Right cardiac atrium (tissue), 5 donors: ENCODE measurements around the gene ELMO1. TPM values are rescaled to one million over a fixed set of nuclear protein-coding genes. Genes with fewer than 3 reads are reported as not detected.

Source experiments
- ATAC-seq, 2 donors: fragments of 200-7000 bp; cut with Tn5 transposase; one replicate each; pipeline versions ENCODE4 v1.8.0 to v1.9.1; 2020; ENCODE audit warnings: moderate library complexity in 2 of 2, mild to moderate bottlenecking in 1 of 2
- DNase-seq, 3 donors: peaks; one replicate each; pipeline ENCODE4 v3.0.0-alpha.2; 2020
- H3K27ac ChIP-seq: one replicate; pipeline ENCODE4 v1.5.1; 2013; ENCODE audit warnings: mild to moderate bottlenecking, low read length, control low read depth, moderate library complexity
- H3K27me3 ChIP-seq: one replicate; pipeline ENCODE4 v1.6.1; 2013; ENCODE audit not compliant: control insufficient read depth, insufficient read depth
- H3K4me1 ChIP-seq: one replicate; pipeline ENCODE4 v1.6.1; 2013; ENCODE audit warnings: low read length; ENCODE audit not compliant: control insufficient read depth, insufficient read depth
- H3K4me3 ChIP-seq: one replicate; pipeline ENCODE4 v1.5.1; 2013; ENCODE audit warnings: low read length, control low read depth
- H3K9me3 ChIP-seq: one replicate; pipeline ENCODE4 v1.6.1; 2013; ENCODE audit warnings: low read length; ENCODE audit not compliant: control insufficient read depth
- WGBS: extraction: QIAGEN DNeasy Blood & Tissue Kit; methylation state at CpG from one replicate; pipeline ENCODE4 v1.1.7; 2013; 5-methylcytosine and 5-hydroxymethylcytosine counted together
- intact Hi-C, 4 donors: fragments of 100-400 bp; cut with DNase I; formaldehyde crosslinking; loops; one replicate each; pipeline versions ENCODE4 v1.11.0 to v1.14.0; 2022 to 2023
- polyA plus RNA-seq: library from polyadenylated mRNA; stranded (reverse); fragments of 200-250 nt; gene quantifications from one replicate; pipeline ENCODE4 v1.2.3, GENCODE V29; 2013
- total RNA-seq, 4 donors: library from RNA; stranded (reverse); fragmentation: NEBNext Ultra II Directional; extraction: Animal tissue kit (Norgen Biotek cat#: 25700); gene quantifications; one replicate each; pipeline ENCODE4 v1.2.1, GENCODE V29; 2021
- donor health status: healthy with polysubstance abuse.
- donor health status: DM: no; HTN: yes; CAD: no.
- donor health status: DM: no; HTN: no; CAD: no.
- donor health status: DM: no; HTN: yes; CAD: no; lungs with severe emphysema.
- donor health status: DM: yes; HTN: yes; CAD: no.

Gene ELMO1
- total and polyA plus RNA-seq, 5 donors = 11.8 to 20.8 (median 18.8) TPM

- H3K9me3 ChIP-seq = no peaks in the 10 kb centered on the region
- intact Hi-C loops = no loop called here
- no peaks in the 10 kb centered on the region for H3K27me3 ChIP-seq
- H3K4me3 ChIP-seq = no peak overlapping the region
- WGBS = 73% methylated on average over 3 of the region's 3 CpGs
- DNase-seq (no peak), ATAC-seq (no peak)
- no peak overlapping the region for H3K27ac ChIP-seq
- peaks cover 4% of the 10 kb centered on the region for H3K4me1 ChIP-seq
These were observed 233.3 kb downstream of the ELMO1 start for GRCh38 chr7:37215290-37215923.

- Histone ChIP-seq H3K9me3 (no peaks in the 10 kb centered on the region), H3K4me1 (peaks cover 7% of the 10 kb centered on the region), H3K27me3 (no peaks in the 10 kb centered on the region), H3K27ac (no peak overlapping the region), H3K4me3 (no peak overlapping the region)
- DNase-seq = no peak
- 46% methylated on average over 8 of the region's 8 CpGs for WGBS
- intact Hi-C loops = no loop called here
- ATAC-seq = no peak
These were observed 236.1 kb downstream of the ELMO1 start for GRCh38 chr7:37212556-37212955.

- peaks cover 7% of the 10 kb centered on the region for H3K4me1 ChIP-seq
- ATAC-seq = no peak
- intact Hi-C loops = no loop called here
These were observed 236.6 kb downstream of the ELMO1 start for GRCh38 chr7:37212051-37212450.

GRCh38 chr7:37211097-37211880, 237.4 kb downstream of the ELMO1 start:
- ATAC-seq = peak; percentile 71 to 84
- Histone ChIP-seq H3K4me1 (peaks cover 7% of the 10 kb centered on the region), H3K27ac (no peak overlapping the region), H3K27me3 (no peaks in the 10 kb centered on the region), H3K9me3 (no peaks in the 10 kb centered on the region), H3K4me3 (no peak overlapping the region)
- peak; percentile 64 to 79 (median 70) for DNase-seq
- intact Hi-C loops = no loop called here
- WGBS = 51% methylated on average over 16 of the region's 16 CpGs

More at GRCh38 chr7:37212051-37212450, 236.6 kb downstream of the ELMO1 start:
- no peak overlapping the region for H3K4me3 ChIP-seq
- no peaks in the 10 kb centered on the region for H3K27me3 ChIP-seq
- no peak for DNase-seq
- no peak overlapping the region for H3K27ac ChIP-seq
- H3K9me3 ChIP-seq = no peaks in the 10 kb centered on the region

- Histone ChIP-seq H3K9me3 (no peaks in the 10 kb centered on the region), H3K27me3 (no peaks in the 10 kb centered on the region), H3K4me3 (no peak overlapping the region), H3K4me1 (peaks cover 7% of the 10 kb centered on the region), H3K27ac (peak overlapping the region; percentile 82)
- DNase-seq (no peak), ATAC-seq (peak in 1 of 2 donors; percentile 8)
- WGBS = 67% methylated on average over 3 of the region's 3 CpGs
- intact Hi-C loops = loop anchor here in 3 of 4 donors (5.0 to 10.0 kb wide), 3 partner anchors 288 to 626 kb away; no protein-coding TSS in a partner anchor
These were observed 239.5 kb downstream of the ELMO1 start for GRCh38 chr7:37209195-37209594.

GRCh38 chr7:37208528-37208927, 240.1 kb downstream of the ELMO1 start:
- H3K4me1 ChIP-seq = peaks cover 7% of the 10 kb centered on the region
- no peak overlapping the region for H3K4me3 ChIP-seq
- no peaks in the 10 kb centered on the region for H3K27me3 ChIP-seq
- WGBS = 1% methylated on average over 5 of the region's 5 CpGs
- no peak overlapping the region for H3K27ac ChIP-seq
- peak; percentile 89 to 95 for ATAC-seq
- no peaks in the 10 kb centered on the region for H3K9me3 ChIP-seq
- intact Hi-C loops = loop anchor here in 3 of 4 donors (5.0 to 10.0 kb wide), 3 partner anchors 289 to 626 kb away; no protein-coding TSS in a partner anchor
- peak; percentile 65 to 83 (median 66) for DNase-seq

- no peaks in the 10 kb centered on the region for H3K27me3 ChIP-seq
- no peaks in the 10 kb centered on the region for H3K9me3 ChIP-seq
- ATAC-seq (no peak), DNase-seq (no peak)
- WGBS = 93% methylated on average over 3 of the region's 3 CpGs
- intact Hi-C loops = loop anchor here in 3 of 4 donors (5.0 to 10.0 kb wide), 3 partner anchors 291 to 629 kb away; no protein-coding TSS in a partner anchor
- no peak overlapping the region for H3K27ac ChIP-seq
- H3K4me3 ChIP-seq = no peak overlapping the region
- H3K4me1 ChIP-seq = peaks cover 5% of the 10 kb centered on the region
These were observed 242.5 kb downstream of the ELMO1 start for GRCh38 chr7:37206192-37206591.

GRCh38 chr7:37205451-37205850, 243.2 kb downstream of the ELMO1 start:
- DNase-seq (no peak), ATAC-seq (no peak)
- Histone ChIP-seq H3K9me3 (no peaks in the 10 kb centered on the region), H3K27ac (no peak overlapping the region), H3K27me3 (no peaks in the 10 kb centered on the region), H3K4me3 (no peak overlapping the region), H3K4me1 (peaks cover 5% of the 10 kb centered on the region)
- intact Hi-C loops = loop anchor here in 3 of 4 donors (5.0 to 10.0 kb wide), 3 partner anchors 292 to 629 kb away; no protein-coding TSS in a partner anchor
- 88% methylated on average over 6 of the region's 6 CpGs for WGBS

GRCh38 chr7:37201876-37202198, 246.8 kb downstream of the ELMO1 start:
- Histone ChIP-seq H3K4me1 (peaks cover 4% of the 10 kb centered on the region), H3K27ac (no peak overlapping the region), H3K4me3 (no peak overlapping the region), H3K9me3 (no peaks in the 10 kb centered on the region), H3K27me3 (no peaks in the 10 kb centered on the region)
- intact Hi-C loops = loop anchor here in 2 of 4 donors (5.0 to 10.0 kb wide), 2 partner anchors 633 to 715 kb away; no protein-coding TSS in a partner anchor
- ATAC-seq = peak in 1 of 2 donors; percentile 51
- DNase-seq = no peak
- WGBS = 29% methylated on average over 2 of the region's 2 CpGs

GRCh38 chr7:37201003-37201875, 247.4 kb downstream of the ELMO1 start:
- DNase-seq (peak; percentile 75 to 90 (median 85)), ATAC-seq (peak; percentile 85 to 89)
- Histone ChIP-seq H3K4me3 (no peak overlapping the region), H3K27me3 (no peaks in the 10 kb centered on the region), H3K4me1 (peaks cover 4% of the 10 kb centered on the region), H3K9me3 (no peaks in the 10 kb centered on the region), H3K27ac (peak overlapping the region; percentile 94)
- WGBS = 16% methylated on average over 6 of the region's 6 CpGs
- intact Hi-C loops = loop anchor here in 2 of 4 donors (5.0 to 10.0 kb wide), 2 partner anchors 634 to 714 kb away; no protein-coding TSS in a partner anchor
